ENCODE measurements around the gene REEP3.
A peak's percentile ranks its signal among the peaks of the same experiment; 100 is the strongest.

REEP3 gene

DNA sequence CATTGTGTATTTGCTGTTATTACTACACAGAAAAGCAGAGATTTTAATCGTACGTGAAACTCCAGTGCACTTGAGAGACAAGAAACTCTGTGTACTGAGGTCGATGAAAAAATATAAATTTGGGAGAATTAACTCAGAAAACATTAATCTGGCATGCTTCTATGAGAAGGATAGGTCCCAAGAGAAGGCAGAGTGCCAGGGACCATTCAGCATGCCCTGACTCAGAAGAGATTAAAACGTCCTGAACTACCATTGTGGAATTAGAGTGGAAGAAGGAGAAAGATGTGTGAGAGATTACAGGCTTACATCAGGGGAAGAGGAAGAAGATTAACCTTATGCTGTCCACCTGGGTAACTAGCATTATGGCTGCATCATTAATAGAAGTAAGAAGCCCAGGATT is 72.4 kb downstream of the REEP3 start:
- no peak for DNase-seq

DNA sequence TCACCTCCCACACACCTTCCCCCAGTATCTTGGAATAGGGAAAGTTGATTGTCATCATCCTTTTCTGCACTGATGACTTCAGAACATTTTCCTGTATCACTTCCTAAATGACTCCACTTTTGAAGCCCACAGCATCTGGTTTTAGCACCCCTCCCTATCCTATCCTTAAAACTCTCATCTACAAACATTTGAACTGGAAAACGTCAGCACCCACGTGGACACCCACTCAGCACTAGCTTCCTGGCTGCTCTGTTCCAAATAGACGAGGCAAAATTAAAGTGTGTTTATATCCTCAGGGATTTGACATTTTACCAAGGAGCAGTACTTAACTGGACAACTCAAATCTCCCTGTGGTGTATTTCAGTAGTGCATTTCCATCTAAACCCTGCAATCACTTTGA is 73.9 kb downstream of the REEP3 start:
- no peak for DNase-seq

DNA sequence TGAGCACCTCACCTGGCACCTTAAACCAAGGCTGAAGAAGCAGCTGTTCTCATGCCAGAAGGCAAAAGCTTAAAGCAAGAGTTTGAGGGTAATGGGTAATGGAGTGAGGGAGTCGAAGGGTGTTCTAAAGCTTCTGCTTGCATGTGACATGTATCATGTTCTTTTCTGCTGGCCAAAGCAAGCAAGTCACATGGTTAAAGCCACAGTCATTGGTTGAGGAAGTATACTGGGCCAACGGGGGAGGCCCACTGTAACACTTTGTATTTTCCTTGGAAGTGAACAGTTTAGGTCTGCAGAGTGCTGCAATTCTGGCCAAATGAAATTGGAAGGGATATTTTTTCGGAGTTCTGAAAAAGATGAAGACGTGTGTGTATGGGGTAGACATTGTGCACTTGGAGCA is 75.7 kb downstream of the REEP3 start:
- DNase-seq = no peak

DNA sequence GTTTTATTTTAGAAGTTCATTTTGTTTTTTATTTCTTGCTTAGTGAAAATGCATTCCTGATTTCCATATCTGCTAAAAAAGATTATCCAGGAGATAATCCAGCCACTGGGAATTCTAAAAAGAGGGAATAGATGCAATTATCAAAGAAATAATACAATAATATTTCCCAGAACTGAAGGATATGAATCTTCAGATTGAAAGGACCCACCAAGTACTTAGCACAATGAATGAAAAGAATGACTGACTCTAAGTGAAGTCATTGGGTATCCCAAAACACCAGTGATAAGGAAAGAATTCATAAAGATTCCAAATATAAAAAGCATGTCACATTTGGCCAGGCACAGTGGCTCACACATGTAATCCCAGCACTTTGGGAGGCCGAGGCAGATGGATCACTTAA is 79.3 kb downstream of the REEP3 start:
- DNase-seq = no peak

DNA sequence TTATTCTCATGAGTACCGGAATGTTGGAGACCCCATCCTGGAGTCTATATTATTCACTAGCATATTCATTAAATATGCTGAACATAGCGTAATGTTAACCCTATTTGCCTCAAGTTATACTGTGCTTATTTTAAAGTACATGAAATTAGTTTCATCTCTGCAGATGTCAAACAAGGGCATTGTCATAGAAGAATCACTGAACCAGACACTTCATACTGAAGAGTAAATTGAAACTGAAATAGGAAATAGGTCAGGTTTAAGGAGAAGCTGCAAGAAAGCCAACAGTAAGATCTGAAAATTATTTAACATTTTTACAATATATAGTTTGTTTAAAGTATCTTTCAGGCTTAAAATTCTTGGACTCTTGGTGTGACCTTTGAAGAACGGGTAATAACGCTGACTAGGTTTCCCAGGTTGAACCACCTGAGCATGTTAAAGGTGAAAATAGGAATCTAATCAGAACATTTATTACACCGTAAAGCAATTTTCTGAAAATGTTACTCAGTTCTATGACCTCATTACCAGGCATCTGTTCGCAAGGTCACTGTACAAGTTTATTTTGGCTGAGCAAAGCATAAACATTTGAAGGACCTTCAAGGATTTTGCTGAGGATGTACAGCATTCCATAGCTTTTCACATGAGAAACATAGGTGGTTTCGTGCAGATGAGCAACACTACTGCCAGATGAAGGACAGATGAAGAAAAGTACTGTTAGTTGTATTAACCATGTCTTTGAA is 82.7 kb downstream of the REEP3 start:
- no peak for DNase-seq

DNA sequence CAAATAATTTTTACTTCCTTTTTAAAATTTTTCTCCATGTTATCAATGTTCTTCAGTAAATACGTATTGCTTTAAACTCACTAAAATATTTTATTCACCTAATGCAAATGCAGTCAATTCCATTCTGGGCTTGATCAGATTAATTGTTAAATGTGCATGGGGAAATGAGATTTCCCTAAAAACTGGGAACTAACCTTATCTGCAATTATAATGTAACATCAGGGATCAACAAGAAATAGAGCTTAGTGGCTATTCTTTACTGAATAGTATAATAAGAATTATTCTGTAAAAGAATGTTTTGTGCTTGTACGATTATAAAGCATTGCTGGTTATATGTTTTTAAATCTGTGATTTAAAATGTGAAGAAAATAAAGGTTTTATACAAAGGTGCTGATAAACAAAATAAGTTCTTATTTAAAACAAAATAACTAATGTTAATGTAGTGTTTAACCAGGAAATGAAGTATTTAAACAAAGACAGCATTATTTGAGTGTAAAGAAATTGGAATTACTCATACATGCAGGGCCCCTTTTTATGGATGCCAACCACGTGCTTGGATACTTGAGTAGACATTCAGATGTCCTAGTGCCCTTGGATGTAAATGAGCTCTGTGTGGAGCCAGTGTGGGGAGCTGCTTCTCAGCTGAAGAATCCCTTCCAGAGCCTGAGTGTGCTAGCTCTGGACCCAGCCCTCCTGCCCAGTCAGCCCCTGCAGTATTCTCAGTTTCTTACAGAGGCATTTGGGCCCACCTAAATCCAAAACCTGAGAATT is 84.2 kb downstream of the REEP3 start:
- DNase-seq = no peak

DNA sequence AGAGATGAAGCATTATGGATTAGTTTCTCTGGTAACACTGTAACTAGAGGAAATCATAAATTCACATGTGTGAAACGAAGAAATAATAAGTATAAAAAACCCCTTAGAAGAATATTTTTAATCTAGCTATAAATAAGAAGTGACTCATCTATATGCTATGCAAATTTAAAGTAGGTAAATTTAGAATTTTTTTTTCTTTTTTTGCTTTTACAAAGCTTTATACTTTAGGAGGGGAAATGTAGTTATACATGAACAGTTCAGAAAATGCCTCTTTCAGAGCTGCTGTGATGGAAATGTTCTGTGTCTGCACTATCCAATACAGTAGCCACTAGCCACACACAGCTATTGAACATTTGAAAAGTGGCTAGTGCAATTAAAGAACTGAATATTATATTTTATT is 87.3 kb downstream of the REEP3 start:
- no peak for DNase-seq

DNA sequence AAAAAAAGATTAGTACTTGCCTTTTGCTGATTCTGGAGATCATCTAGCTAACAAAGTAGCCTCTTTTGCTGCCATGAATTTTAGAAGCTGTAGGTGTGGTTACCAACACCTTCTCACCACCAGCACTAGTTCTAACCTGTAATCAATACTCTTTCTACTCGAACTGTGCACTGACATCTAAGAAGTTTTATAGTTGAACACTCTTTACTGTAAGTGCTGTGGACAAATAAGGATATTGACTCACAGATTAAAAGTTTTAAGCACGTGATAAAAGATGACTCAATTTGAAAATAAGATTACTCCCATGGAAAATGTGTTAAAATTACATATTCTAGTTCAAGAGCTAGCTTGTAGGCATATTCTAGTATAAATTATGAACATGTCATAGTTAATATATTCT is 89.9 kb downstream of the REEP3 start:
- DNase-seq = no peak

DNA sequence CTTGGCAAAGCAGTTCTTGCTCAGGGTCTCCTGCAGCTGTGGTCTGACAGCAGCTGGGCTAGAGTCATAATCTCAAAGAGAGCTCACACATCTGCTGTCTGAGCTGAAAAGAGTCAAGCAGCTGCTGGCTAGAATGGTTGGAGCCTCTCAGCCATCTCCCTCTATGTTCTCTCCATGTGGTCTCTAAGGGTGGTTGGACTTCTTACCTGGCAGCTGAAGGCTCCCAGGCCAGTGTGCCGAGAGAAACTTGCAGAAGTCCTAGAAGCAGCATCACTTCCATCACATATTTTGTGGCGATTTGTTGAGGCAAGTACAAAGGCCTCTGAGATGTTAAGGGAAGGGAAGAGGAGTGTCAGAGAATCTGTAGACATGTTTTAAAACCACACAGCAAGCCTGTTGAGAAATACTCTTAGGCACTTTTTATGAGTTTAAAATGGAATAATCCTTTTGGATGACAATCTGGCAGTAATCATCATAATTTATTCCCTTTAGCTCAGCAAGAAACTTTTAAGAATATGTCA is 93.2 kb downstream of the REEP3 start:
- DNase-seq = no peak

DNA sequence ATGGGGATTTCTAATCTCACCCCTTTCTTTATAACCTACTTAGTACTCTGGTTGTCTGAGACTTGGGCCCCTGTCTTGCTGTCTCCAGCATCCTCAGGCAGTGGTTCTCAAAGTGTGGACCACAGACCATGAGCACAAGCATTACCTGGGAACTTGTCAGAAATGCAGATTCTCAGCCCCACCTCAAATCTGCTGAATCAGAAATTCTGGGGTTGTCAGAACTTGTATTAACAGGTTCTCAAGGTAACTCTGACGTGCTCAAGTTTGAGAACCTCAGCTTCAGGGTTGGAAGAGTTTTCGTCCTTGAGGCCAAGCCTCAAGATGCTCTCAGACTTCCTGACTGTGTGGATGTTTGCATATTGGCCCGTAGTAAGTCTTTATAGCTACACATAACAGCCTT is 97.4 kb downstream of the REEP3 start:
- no peak for DNase-seq

DNA sequence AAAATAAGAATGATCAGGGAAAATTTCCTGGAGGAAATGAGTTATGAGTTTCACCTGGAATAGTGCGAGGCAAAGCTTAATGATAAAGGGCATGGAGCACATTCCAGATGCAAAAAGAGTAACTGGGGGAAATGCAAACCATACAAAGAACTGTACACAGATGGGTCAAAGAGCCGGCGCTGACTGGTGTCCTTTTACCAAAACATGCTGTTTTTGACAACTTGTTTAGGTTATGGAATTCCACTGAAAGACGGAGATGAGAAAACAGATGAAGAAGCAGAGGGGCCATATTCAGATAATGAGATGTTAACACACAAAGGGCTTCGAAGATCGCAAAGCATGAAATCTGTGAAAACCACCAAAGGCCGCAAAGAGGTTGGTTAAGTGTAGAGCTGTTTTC is 98.2 kb downstream of the REEP3 start:
- no peak for DNase-seq

DNA sequence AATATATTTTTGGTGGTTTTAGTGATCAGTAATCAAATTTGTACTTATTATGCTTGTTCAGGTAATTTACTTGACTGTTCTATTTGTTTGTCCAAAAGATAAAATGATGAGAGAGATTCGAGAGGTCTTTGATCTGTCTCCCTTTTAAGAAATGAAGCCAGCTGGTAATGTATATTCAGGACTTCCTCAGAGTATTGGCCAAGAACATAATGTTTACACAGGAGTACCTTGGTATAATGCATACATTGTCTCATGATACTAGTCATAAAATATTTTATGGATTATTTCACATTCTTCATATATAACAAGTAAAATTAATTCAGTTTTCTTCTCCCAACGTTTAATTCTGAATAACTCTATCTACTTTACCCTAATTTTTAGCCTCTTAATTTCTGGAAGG is 100.9 kb downstream of the REEP3 start:
- DNase-seq = no peak

DNA sequence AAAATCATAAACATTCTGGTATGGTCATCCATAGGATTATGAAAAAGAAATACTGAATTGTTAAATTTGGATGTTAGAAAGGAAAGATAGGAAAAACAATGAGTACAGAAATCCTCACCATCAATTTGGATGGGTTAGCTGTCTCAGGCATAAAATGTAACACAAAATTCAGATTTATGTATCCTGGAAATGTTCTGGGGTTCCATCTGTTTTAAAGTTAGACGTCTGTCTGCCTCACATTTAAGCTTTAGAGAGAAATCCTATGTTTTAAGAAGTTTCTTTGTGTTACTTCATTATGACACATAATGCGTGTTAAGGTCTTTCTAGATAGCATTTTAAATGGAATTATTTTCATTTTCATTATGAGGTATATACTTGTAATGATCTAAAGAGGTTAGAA is 103.5 kb downstream of the REEP3 start:
- DNase-seq = no peak

DNA sequence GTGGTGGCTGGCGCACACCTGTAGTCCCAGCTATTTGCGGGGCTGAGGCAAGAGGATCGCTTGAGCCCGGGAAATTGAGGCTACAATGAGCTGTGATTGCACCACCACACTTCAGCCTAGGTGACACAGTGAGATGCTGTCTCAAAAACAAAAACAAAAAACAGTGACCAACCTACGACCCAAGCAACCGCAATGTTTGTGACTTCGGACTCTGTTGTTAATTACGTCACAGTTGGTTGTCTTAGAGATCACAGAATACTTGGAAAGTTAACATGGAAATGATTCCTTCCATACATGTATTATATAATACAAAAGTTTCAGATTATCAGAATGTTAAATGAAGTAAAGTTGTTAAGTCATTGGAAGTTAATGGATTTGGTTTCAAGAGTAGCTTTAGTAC is 106.2 kb downstream of the REEP3 start:
- no peak for DNase-seq

DNA sequence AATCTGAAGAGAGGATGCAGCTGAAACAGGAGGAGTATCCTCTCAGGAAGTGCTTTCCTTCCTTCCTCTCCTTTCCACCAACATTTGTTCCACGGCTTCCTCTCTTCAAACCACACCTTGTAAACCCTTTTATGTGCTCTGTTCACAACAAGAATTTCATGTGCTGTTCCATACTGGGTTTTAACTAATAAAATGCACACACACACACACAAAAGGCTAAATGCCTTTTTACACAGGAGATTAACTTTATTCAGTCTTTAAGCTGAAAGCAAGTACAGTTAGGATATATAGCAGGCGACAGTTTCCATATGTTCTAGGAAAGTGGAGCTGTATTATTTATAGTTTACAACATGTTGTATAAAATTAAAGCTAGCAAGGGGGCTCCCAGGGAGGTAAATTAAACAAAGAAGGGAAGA is 106.7 kb downstream of the REEP3 start:
- DNase-seq = no peak

DNA sequence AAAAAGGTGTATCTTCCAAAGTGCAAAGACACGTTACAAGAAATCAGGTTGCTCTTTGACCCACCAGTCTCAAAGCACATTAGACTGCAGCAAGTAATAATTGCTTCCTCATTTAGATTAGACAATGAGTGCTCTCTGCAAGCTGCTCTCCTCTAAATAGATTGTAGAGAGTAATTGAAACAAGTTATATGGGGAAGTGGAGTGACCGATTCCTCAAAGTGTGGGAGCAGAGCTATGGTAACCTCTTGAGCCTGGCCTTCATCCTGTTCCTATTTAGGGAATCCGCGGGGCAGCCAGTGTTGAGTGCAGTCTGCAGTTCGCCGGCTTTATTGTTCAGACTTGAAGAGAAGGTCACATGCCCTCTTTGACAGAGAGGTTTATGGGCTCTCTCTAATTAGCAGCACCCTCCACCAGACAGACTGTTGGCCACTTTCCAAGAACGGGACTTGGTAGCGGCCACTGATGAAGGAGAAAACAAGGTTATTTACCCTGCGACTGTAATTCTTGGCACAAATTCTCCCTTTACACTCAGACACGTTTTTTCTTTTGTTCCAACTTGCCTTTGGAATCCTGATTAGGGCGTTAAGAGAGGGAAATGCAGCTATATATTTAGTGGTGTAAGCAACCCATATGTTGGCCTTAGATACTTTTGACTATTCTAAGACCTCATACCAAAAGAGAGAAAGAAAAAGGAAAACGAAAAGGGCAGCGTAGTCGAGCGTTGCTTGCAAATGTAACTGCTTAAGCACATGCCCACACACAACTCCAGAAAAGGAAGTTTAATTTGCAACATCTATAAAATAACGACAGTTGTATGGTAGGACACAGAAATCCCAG is 107.5 kb downstream of the REEP3 start:
- DNase-seq = peak; percentile 63

DNA sequence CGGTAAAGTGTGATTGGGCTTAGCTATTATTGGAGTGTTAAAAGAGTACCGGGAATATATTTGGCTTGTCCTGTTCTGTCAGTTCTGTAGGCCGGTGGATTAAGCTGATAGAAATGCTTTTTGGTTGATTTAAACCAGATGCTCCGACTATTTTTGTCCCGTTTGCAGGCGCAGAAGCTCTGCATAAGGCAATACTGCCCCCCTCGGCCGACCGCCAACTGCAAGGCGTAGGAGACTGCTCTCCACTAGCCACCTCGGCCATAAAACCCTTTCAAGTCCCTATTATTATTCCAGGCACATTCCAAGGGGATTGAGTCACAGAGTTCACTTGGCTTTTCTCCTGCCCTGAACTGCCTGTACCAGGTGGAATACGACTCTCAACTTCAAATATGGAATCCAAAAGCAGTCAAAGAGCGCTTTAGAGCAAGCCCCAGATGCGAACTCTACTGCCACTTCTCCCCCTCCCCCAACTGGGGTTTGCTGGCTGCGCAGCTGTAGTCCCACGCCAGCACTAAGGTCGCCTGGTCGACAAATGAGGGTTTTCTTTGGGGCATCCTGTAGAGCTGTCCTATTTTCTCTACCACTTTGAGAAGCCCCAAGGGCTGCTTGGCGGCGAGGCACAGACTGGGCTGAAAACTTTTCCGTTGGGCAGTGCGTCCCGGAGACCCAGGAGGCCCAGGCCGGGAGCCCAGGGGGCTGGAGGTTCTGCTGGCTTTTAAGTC is 108.3 kb downstream of the REEP3 start:
- peak; percentile 52 for DNase-seq

DNA sequence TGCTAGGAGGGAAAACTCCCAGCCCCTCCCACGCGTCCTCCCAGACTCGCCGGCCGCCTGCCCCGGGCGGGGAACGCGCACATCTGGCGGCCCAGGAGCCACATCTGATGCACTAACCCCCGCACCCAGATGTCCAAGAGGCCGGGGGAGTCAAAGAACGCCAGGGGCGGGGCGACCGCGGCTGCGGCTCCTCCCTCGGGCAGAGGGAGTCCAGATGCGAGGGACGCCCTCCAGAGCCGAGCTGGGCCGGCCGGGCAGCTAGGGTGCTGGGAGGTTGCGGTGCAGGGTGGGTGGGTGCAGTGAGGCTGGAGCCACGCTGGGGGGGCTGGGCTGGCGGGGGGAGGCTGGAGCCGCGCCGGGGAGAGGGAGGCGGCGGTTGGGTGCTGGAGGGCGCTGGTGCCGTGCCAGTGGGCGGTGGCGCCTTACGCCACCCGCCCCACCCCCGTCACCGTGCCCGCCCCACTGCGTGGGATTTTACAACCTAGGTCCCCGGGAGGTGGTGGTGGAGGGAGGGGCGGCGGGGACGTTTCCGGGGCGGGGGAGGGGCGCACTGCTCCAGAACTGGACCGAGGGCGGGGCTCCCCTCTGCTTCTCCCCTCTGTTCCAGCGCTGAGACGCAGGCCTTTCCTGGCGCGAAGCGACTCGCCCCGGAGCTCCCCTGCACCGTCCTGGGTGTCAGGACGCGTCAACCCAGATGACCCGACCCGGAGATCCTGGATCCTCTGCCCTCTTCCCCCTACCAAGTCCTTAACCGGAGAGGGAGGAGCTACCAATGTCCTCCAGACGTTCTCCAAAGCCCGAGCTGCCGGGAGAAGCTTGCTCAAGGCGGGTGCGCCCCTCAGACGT is 109.1 kb downstream of the REEP3 start:
- DNase-seq = peak; percentile 5

DNA sequence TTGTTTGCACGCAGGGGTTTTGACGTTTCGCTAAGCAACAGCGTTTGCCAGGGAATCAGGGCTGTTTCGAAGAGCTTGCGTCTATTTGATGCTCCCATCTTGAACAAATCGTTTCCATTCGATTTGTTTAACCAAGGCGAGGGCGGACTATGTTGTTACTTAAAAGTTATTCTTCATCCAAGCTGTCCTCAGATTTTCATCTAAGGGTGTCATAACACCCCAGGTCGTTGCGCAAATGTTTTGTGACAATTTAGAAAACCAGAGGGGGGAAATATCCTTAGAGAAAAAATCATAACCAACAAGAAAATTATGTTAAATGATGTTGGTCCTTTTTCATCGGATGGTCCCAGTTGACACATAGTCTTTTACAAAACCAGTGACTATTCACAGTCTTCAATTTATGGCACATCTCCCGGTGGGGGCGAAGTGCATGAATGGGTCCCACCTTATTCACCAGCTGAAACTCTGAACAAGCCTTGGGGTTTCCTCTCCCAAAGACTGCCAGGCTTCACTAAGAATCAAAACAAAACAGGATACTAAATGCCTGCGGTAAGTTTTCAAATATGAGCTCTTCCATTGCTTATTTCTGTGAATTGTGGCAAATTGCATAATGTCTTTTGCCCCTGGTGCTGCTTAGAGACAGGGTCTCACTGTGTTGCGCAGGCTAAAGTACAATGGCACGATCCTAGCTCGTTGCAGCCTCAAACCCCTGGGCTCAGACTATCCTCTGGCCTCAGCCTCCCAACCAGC is 109.9 kb downstream of the REEP3 start:
- DNase-seq = peak; percentile 13

DNA sequence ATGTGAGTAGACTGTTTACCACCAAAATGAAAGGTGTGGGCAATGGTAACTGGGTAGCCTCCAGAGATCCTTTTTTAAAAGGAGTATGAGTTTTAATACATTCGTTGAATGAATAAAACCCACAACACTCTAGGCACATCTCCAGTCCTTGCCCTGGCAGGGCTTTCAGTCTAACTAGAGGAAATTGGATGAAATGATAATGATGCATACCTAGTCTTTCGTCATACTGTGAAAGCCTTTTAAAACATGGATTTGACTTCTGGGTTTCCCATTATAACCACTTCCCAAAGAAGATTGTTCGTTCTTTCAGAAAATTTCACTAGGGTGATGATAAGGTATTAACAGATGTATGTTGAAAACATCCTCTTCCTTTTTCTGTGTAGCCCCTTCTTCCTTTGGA is 110.8 kb downstream of the REEP3 start:
- DNase-seq = no peak
